Measurements from ENCODE around the gene CCDC57.

CCDC57 gene

GRCh38 chr17:82101767-82102679 is 110.6 kb downstream of the CCDC57 start:
- no peak for DNase-seq

DNA sequence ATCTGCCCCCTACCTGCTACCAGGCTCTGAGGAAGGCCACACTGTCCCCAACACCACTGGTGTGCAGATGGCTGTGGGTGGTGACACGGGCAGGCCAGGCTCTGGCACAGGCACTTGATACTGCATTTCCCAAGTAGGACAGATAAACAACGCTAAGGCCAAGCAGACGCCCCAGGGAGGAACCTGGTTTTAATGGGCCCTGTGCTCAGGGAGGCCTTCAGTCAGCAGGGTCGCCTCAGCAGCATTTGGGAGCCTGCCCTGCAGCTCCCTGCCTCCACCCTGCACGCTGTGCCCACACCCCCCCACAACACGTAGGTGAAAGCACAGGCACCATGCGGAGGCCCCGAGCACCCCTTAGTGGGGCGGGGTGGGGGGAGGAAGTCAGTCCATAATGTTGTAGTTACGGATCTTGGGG is 111.3 kb downstream of the CCDC57 start:
- DNase-seq, result no peak

DNA sequence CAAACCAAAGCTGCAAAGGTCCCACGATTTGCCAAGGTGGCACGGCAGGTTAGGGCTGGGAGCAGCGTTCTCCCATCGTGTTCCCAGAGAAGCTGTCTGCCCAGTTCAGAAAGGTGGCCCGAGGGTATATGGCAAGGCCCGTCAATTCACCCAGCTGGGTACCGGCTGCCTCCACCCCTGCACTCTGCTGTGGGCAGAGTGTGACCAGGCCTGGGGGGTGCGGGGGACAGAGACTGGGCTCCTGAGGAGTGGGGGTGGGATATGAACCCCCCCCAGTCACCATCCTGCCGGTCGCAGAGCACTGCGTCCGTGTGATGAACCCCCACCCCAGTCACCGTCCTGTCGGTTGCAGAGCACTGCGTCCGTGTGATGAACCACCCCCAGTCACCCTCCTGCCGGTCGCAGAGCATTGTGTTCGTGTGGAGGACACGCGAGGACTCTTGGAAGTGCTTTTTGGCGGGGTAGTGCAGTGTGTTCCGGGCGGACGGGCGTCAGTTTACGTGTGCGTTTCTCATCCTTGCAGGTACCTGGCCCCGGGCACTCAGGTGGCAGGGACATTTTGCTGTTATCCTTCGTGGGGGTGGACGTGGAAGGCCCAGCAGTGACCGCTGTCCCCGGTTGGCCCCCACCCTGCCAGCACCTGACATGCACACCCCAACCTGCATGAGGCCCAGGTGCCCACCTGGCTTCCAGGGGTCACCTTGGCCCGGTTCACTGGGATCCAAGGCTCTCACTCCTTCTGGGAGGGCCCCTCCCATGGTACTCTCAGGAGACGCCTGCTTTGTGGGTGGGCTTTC is 111.9 kb downstream of the CCDC57 start:
- no peak for DNase-seq

DNA sequence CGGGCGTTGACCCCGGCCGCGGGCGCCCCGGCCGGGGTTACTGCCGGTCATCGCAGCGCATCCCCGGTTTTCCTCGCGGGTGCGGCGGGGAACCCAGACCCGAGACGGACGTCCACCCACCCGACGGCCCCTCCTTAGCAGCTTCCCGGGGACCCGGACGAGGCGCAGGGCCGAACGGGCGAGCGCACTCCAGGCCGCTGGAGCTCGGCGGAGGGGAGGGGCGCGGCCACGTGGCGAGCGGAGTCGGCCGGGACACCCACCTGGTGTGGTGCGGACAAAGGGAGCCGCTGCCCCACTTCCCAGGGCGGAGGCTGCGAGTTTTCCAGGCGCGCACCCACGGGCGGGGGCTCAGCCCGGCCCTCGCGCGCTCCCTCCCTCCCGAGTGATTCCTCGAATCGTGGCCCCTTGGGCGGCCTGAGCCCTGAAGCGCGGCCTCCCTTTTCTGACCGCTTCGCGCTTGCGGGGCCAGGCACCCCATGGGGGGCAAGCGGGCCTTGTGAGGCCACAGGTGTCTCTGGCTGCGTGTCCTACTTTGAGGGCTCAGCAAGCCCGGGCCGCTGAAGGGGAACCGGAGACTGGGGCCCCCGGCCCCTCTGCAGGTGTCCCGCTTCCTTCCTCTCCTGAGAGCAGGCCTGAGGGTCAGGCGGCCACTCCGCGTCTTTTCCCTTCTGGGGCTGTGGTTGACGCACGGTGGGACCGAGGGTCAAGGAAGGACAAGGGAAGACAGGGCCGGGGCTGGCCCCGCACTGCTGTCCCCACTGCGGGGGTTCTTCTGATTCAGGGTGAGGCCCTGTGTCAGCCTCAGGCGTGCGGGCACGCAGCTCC is 113.5 kb downstream of the CCDC57 start:
- no peak for DNase-seq

GRCh38 chr17:82098169-82098938 is 114.3 kb downstream of the CCDC57 start, which contains the start of gene FASN:
Gene FASN (minus strand): TSS chr17:82098236. CDS start chr17:82096445, 1,791 bp downstream.
- peak; percentile 100 for DNase-seq

DNA sequence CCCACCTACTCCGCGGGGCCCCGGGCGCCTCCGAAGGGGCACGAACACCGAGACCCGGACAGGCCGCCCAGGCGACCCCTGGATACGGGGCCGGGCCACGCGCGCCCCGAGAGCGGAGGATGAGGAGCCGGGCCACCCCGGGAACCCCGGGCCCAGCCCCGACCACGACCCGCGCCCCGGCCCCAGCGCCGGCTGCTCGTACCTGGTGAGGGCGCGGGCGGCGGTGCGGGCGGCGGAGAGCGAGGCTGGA is 114.8 kb downstream of the CCDC57 start:
- DNase-seq, result no peak

DNA sequence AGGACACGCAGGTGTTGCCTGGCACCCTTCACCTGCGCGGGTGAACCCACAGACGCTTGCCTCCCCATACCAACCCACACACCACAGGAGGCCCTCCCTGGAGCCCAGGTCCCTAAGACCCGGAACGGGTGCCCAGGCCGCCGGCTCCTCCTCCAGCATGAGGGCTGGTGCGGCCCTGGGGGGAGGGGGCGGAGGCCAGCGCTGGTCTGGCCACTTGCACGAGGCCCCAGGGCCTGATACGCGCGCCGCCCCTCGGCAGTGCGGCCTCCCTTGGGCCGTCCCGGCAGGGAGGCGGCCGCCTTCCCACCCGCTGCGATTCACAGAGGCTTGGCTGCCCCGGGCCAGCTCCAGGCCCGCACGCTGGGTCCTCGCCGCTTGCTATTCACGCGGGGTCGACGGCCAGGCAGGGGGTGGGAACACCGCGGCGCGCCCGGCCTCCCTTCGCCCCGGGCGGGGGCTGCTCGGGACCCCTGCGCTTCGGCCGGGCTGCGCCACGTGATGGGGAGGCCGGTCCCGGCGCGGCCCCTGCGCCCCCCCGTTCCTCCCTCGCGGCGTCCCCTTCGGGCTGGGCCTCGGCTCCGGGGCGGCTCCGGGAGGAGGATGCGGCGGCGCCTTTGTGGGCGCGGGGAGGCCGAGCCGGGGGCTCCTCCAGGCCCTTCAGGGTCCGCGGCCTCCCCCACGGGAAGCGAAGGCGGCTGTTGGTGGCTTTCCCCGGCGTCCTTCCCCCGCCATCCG is 115.3 kb downstream of the CCDC57 start:
- DNase-seq, result peak; percentile 68

DNA sequence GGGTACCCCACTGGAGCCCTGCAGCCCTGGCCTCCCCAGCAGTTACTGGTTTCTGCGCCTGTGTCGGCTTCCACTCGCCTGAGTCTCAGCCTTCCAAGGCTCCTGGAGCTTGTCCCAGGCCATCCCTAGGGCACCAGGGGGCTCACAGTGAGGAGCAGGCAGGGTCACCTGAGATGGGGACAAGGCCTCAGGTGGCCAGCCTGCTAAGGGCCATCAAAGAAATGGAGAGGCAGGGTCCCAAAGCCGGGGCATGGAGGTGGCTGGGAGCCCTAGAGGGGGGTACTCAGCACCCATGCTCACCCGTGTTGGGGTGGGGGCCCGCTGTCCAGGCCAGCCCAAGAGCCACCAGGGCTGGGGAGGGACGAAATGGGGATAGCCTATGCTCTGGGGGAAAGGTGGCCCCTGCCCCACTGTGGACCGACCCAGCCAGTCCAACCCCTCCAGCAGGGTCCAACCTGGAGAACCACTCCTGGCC is 115.9 kb downstream of the CCDC57 start:
- peak; percentile 50 for DNase-seq

DNA sequence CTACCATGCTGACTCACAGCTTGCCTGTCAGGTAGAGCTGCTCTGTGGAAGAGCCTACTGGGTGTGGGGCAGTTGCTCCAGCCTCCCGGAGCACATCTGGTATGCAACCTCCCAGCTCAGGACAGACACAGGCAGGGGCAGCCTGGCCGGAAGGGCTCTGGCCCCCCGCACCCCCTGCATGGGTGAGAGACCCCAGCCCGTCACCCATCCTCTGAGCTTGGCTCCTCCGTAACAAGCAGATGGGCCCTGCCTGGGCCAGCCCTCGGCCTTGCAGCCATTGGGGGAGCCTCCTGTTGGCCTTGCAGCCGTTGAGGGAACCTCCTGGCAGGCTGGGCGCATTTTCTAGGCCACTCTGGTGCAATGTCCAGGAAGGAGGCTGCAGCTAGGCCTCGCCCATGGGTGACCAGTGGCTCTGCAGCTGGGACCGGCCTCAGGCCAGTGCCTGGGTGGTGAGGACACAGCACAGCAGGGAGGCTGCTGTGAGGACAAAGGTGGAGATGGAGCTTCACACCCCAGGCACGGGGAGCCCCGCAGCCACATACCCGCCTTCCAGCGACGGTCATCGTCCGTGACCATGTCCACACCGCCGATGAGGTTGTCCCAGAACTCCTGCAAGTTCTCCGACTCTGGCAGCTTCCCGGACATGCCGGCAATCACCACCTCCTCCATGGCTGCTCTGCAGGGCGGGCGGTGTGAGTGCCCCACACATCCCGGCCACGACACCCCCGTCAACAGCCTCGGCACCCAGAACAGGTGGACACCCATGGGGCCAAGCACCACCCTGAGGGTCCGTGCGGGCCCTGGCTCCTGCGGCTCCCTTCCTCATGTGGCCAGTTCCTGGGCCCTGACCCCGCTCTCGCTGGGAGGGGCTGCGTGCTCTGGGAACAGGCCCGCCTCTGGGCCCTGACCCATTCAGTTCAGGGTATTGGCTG is 116.6 kb downstream of the CCDC57 start:
- DNase-seq, result peak; percentile 79

GRCh38 chr17:82094931-82095776 is 117.5 kb downstream of the CCDC57 start:
- peak; percentile 27 for DNase-seq

DNA sequence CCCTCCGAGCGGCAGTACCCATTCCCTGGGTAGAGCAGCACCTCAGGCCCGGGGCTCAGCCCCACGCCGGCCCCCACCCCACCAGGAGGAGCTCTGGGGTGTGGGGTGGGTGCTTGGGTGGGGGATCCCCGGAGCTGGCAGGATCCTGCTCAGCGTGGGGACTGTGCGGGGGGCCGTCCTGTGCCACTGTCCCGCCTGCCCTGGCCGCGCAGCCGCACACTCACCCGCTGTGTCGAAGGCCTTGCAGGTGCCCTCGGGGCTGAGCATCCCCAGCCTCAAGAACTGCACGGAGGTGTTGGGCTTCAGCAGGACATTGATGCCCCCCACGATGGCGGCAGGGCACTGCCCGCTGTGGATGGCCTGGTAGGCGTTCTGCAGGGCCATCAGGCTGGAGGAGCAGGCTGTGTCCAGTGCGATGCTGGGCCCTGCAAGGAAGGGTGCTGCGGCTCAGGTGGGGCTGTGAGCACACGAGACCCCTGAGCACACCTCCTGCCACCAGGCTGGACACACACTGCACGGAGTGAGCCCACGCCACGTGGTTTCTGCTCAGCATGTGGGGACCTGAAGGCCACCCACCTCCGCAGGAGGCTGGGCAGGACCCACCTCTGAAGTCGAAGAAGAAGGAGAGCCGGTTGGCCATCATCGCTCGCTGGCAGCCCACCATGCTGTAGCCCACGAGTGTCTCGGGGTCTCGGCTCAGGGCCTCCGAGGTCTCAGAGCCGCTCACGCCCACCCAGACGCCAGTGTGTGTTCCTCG is 119.5 kb downstream of the CCDC57 start:
- DNase-seq, result peak; percentile 20

DNA sequence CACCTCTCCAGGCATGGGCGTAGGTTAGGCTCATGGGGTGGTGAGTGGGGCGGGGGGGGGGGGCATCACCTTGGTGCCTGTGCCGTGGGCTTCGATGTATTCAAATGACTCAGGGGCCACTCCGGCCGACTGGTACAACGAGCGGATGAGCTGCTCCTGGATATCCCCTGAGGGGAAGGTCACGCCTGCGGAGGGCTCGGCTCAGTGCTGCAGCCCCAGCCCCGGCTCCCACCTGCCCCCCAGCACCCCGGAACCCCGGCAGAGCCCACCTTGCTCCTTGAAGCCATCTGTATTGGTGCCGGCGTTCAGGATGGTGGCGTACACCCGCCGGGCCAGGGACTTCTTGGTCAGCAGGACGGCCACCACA is 120.0 kb downstream of the CCDC57 start:
- no peak for DNase-seq

DNA sequence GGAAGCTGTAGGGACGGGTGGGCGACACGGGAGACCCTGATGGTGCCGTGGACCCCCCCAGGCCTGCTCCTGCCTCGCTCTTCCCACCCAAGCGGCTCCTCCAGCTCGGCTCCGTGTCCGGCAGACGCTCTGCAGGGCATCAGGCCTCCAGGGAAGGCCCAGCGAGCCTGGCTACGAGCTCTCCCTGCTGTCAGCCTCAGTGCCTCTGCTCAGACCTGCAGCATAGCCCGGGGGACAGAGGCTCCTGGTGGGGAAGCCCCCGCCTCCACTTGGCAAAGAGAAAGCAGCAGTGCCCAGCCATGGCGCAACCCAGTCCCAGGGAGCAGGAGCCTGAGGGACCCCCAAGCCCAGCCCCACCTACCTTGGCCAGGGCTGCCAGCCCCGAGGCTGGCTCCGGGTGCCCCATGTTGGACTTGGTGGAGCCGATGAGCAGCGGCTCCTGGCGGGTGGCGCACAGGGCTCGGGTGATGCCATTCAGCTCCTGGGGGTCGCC is 120.5 kb downstream of the CCDC57 start:
- DNase-seq, result no peak

DNA sequence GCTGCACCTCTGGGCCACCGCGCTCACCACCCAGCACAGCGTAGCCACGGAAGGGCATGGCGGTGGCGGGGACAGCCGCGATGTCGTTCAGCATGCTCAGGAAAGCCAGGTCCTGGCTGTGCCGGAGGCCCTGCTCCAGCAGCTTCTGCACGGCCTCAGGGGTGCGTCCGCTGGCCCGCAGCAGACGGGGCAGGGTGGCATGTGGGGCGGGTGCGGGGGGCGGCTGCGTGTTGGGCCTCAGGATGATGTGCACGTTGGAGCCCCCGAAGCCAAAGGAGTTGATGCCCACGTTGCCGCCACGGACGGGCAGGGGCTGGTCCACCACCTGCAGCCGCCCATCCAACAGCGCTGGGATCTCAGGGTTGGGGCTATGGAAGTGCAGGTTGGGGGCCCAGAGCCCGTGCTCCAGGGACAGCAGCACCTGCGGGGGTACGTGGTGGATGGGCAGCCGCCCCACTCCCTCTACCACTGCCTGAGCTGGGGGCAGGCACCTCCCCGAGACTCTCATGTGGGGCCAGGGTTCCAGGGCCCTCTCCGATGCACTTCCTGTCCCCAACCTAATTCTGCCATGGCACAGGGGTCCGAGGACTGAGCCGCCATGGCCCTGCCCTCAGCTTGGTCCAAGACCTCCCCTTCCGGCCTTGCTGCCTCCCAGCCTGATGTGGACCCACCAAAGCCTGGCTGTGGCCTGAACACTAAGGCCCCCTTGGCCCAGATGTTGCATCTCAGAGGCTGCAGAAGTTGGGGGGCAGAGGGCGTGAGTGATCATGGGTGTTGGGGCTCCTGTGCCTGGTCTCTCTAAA is 121.2 kb downstream of the CCDC57 start:
- DNase-seq, result peak; percentile 27

GRCh38 chr17:82090549-82091263 is 121.9 kb downstream of the CCDC57 start:
- DNase-seq, result peak; percentile 38

GRCh38 chr17:82089723-82090548 is 122.7 kb downstream of the CCDC57 start:
- peak; percentile 52 for DNase-seq
